ENCODE measurements around the gene DHCR24.

The DHCR24 gene

GRCh38 chr1:54814571-54814970 is 72.4 kb downstream of the DHCR24 start:
- Histone ChIP-seq H3K9ac (ENCODE audit: low read length) (no peak overlapping the region), H3K79me1 (ENCODE audit: low read length) (no peaks in the 10 kb centered on the region), H3K27ac (ENCODE audit: low read depth, low read length) (no peak overlapping the region), H3K4me1 (ENCODE audit: control insufficient read depth, low read depth, low read length) (peaks cover 4% of the 10 kb centered on the region), H3K36me3 (ENCODE audit: control insufficient read depth, insufficient read depth, low read length) (no peaks in the 10 kb centered on the region), H3K79me2 (ENCODE audit: control insufficient read depth, insufficient read depth, low read length) (no peaks in the 10 kb centered on the region), H2BK15ac (replicated peaks; ENCODE audit: low read depth) (no peak overlapping the region), H3K23ac (ENCODE audit: low read length) (no peak overlapping the region), H4K8ac (ENCODE audit: low read depth, low read length) (no peak overlapping the region), H3K56ac (ENCODE audit: low read length) (no peak overlapping the region), H4K5ac (ENCODE audit: low read length) (no peak overlapping the region), H3K4me2 (ENCODE audit: low read length) (no peak overlapping the region), H3K4ac (ENCODE audit: low read depth, low read length) (no peak overlapping the region), H3K4me3 (ENCODE audit: low read length) (no peak overlapping the region), H2AK5ac (ENCODE audit: low read length) (peak overlapping the region; percentile 28), H3K27me3 (ENCODE audit: insufficient read depth, low read length, poor library complexity) (no peaks in the 10 kb centered on the region), H2BK5ac (ENCODE audit: low read length) (no peak overlapping the region), H3K18ac (ENCODE audit: low read length) (no peak overlapping the region), H2BK120ac (ENCODE audit: low read depth, low read length) (no peak overlapping the region)
- no CpG with 5 or more reads among the region's 5 CpGs for WGBS (ENCODE audit: extremely low coverage, insufficient coverage, low lambda C conversion rate)
- no peak for DNase-seq

- Histone ChIP-seq H3K27ac (ENCODE audit: low read depth, low read length) (no peak overlapping the region), H2BK5ac (ENCODE audit: low read length) (no peak overlapping the region), H3K9ac (ENCODE audit: low read length) (no peak overlapping the region), H3K4me1 (ENCODE audit: control insufficient read depth, low read depth, low read length) (peaks cover 4% of the 10 kb centered on the region), H3K56ac (ENCODE audit: low read length) (no peak overlapping the region), H4K8ac (ENCODE audit: low read depth, low read length) (no peak overlapping the region), H3K4me2 (ENCODE audit: low read length) (no peak overlapping the region), H3K4me3 (ENCODE audit: low read length) (no peak overlapping the region), H3K18ac (ENCODE audit: low read length) (peak overlapping the region; percentile 22), H3K4ac (ENCODE audit: low read depth, low read length) (no peak overlapping the region), H3K36me3 (ENCODE audit: control insufficient read depth, insufficient read depth, low read length) (no peaks in the 10 kb centered on the region), H2BK15ac (replicated peaks; ENCODE audit: low read depth) (no peak overlapping the region), H3K27me3 (ENCODE audit: insufficient read depth, low read length, poor library complexity) (no peaks in the 10 kb centered on the region), H3K79me2 (ENCODE audit: control insufficient read depth, insufficient read depth, low read length) (no peaks in the 10 kb centered on the region), H2AK5ac (ENCODE audit: low read length) (no peak overlapping the region), H4K5ac (ENCODE audit: low read length) (no peak overlapping the region), H2BK120ac (ENCODE audit: low read depth, low read length) (no peak overlapping the region), H3K23ac (ENCODE audit: low read length) (no peak overlapping the region), H3K79me1 (ENCODE audit: low read length) (no peaks in the 10 kb centered on the region)
- no peak for DNase-seq
- WGBS (ENCODE audit: extremely low coverage, insufficient coverage, low lambda C conversion rate), result no CpG with 5 or more reads among the region's 10 CpGs
Measured at GRCh38 chr1:54814126-54814498, 72.9 kb downstream of the DHCR24 start.

- no CpG with 5 or more reads among the region's 13 CpGs for WGBS (ENCODE audit: extremely low coverage, insufficient coverage, low lambda C conversion rate)
- Histone ChIP-seq H3K79me2 (ENCODE audit: control insufficient read depth, insufficient read depth, low read length) (no peaks in the 10 kb centered on the region), H2BK5ac (ENCODE audit: low read length) (no peak overlapping the region), H3K4me2 (ENCODE audit: low read length) (no peak overlapping the region), H4K5ac (ENCODE audit: low read length) (no peak overlapping the region), H3K23ac (ENCODE audit: low read length) (no peak overlapping the region), H3K9ac (ENCODE audit: low read length) (no peak overlapping the region), H2AK5ac (ENCODE audit: low read length) (no peak overlapping the region), H4K8ac (ENCODE audit: low read depth, low read length) (no peak overlapping the region), H3K79me1 (ENCODE audit: low read length) (no peaks in the 10 kb centered on the region), H3K4me3 (ENCODE audit: low read length) (no peak overlapping the region), H3K18ac (ENCODE audit: low read length) (peak overlapping the region; percentile 22), H3K27me3 (ENCODE audit: insufficient read depth, low read length, poor library complexity) (no peaks in the 10 kb centered on the region), H3K4me1 (ENCODE audit: control insufficient read depth, low read depth, low read length) (peaks cover 4% of the 10 kb centered on the region), H2BK15ac (replicated peaks; ENCODE audit: low read depth) (no peak overlapping the region), H3K56ac (ENCODE audit: low read length) (no peak overlapping the region), H3K27ac (ENCODE audit: low read depth, low read length) (no peak overlapping the region), H3K4ac (ENCODE audit: low read depth, low read length) (no peak overlapping the region), H2BK120ac (ENCODE audit: low read depth, low read length) (no peak overlapping the region), H3K36me3 (ENCODE audit: control insufficient read depth, insufficient read depth, low read length) (no peaks in the 10 kb centered on the region)
- peak; percentile 37 for DNase-seq
Measured at GRCh38 chr1:54813485-54814125, 73.4 kb downstream of the DHCR24 start.

GRCh38 chr1:54812801-54813484 is 74.1 kb downstream of the DHCR24 start:
- no CpG with 5 or more reads among the region's 13 CpGs for WGBS (ENCODE audit: extremely low coverage, insufficient coverage, low lambda C conversion rate)
- H3K9ac ChIP-seq (ENCODE audit: low read length), result no peak overlapping the region
- no peak overlapping the region for H3K4me2 ChIP-seq (ENCODE audit: low read length)
- H3K56ac ChIP-seq (ENCODE audit: low read length), result no peak overlapping the region
- no peaks in the 10 kb centered on the region for H3K27me3 ChIP-seq (ENCODE audit: insufficient read depth, low read length, poor library complexity)
- H3K79me2 ChIP-seq (ENCODE audit: control insufficient read depth, insufficient read depth, low read length), result no peaks in the 10 kb centered on the region
- H3K27ac ChIP-seq (ENCODE audit: low read depth, low read length), result no peak overlapping the region
- H3K36me3 ChIP-seq (ENCODE audit: control insufficient read depth, insufficient read depth, low read length), result no peaks in the 10 kb centered on the region
- no peak overlapping the region for H3K18ac ChIP-seq (ENCODE audit: low read length)
- H3K4me1 ChIP-seq (ENCODE audit: control insufficient read depth, low read depth, low read length), result peaks cover 4% of the 10 kb centered on the region
- H3K79me1 ChIP-seq (ENCODE audit: low read length), result no peaks in the 10 kb centered on the region
- no peak for DNase-seq
- H2BK5ac ChIP-seq (ENCODE audit: low read length), result no peak overlapping the region
- no peak overlapping the region for H4K8ac ChIP-seq (ENCODE audit: low read depth, low read length)
- H3K23ac ChIP-seq (ENCODE audit: low read length), result no peak overlapping the region
- H4K5ac ChIP-seq (ENCODE audit: low read length), result no peak overlapping the region
- no peak overlapping the region for H2AK5ac ChIP-seq (ENCODE audit: low read length)
- H2BK120ac ChIP-seq (ENCODE audit: low read depth, low read length), result no peak overlapping the region
- H2BK15ac ChIP-seq (replicated peaks; ENCODE audit: low read depth), result no peak overlapping the region
- H3K4me3 ChIP-seq (ENCODE audit: low read length), result no peak overlapping the region
- H3K4ac ChIP-seq (ENCODE audit: low read depth, low read length), result no peak overlapping the region

- H3K4ac ChIP-seq (ENCODE audit: low read depth, low read length), result no peak overlapping the region
- no peak overlapping the region for H3K4me2 ChIP-seq (ENCODE audit: low read length)
- no peak overlapping the region for H3K56ac ChIP-seq (ENCODE audit: low read length)
- H3K9ac ChIP-seq (ENCODE audit: low read length), result no peak overlapping the region
- no peak overlapping the region for H2BK120ac ChIP-seq (ENCODE audit: low read depth, low read length)
- DNase-seq, result no peak
- H3K4me1 ChIP-seq (ENCODE audit: control insufficient read depth, low read depth, low read length), result peaks cover 4% of the 10 kb centered on the region
- H3K23ac ChIP-seq (ENCODE audit: low read length), result no peak overlapping the region
- H3K4me3 ChIP-seq (ENCODE audit: low read length), result no peak overlapping the region
- H3K79me2 ChIP-seq (ENCODE audit: control insufficient read depth, insufficient read depth, low read length), result no peaks in the 10 kb centered on the region
- H3K27ac ChIP-seq (ENCODE audit: low read depth, low read length), result no peak overlapping the region
- no peaks in the 10 kb centered on the region for H3K79me1 ChIP-seq (ENCODE audit: low read length)
- H2AK5ac ChIP-seq (ENCODE audit: low read length), result no peak overlapping the region
- no peak overlapping the region for H2BK15ac ChIP-seq (replicated peaks; ENCODE audit: low read depth)
- H3K27me3 ChIP-seq (ENCODE audit: insufficient read depth, low read length, poor library complexity), result no peaks in the 10 kb centered on the region
- H3K36me3 ChIP-seq (ENCODE audit: control insufficient read depth, insufficient read depth, low read length), result no peaks in the 10 kb centered on the region
- H4K8ac ChIP-seq (ENCODE audit: low read depth, low read length), result no peak overlapping the region
- no peak overlapping the region for H2BK5ac ChIP-seq (ENCODE audit: low read length)
- no peak overlapping the region for H4K5ac ChIP-seq (ENCODE audit: low read length)
- WGBS (ENCODE audit: extremely low coverage, insufficient coverage, low lambda C conversion rate), result no CpG with 5 or more reads among the region's 18 CpGs
- no peak overlapping the region for H3K18ac ChIP-seq (ENCODE audit: low read length)
Measured at GRCh38 chr1:54811739-54812655, 75.0 kb downstream of the DHCR24 start.
